Central memory CD8-positive, alpha-beta T cell (primary cell): ENCODE data around the gene CAMTA1.
"Not testable (repeated sequence)": the region's sequence is repeated elsewhere in the genome, so short reads cannot be mapped to it uniquely, and the experiment has no call there.

Experiments
- ATAC-seq: fragments of 150-1000 bp; cut with Tn5 transposase; replicated peaks from 2 replicates; pipeline ENCODE4 v1.10.0; 2022; ENCODE audit warnings: mild to moderate bottlenecking, moderate FRiP score, moderate number of reproducible peaks; ENCODE audit not compliant: poor library complexity, severe bottlenecking; ENCODE audit errors: extremely low read depth
- DNase-seq, 2 donors: peaks; one replicate each; pipeline ENCODE4 v3.0.0; 2021; ENCODE audit warnings: low spot score in 2 of 2
- H3K27ac Mint-ChIP-seq: one replicate; pipeline ENCODE4 v1.8.0; 2022; ENCODE audit warnings: low read depth, mild to moderate bottlenecking, moderate library complexity, mixed read lengths
- H3K27me3 Mint-ChIP-seq: one replicate; pipeline ENCODE4 v1.8.0; 2022; ENCODE audit warnings: mixed read lengths
- H3K36me3 Mint-ChIP-seq: one replicate; pipeline ENCODE4 v1.8.0; 2022; ENCODE audit warnings: mild to moderate bottlenecking, moderate library complexity, mixed read lengths; ENCODE audit not compliant: insufficient read depth
- H3K4me1 Mint-ChIP-seq: one replicate; pipeline ENCODE4 v1.8.0; 2022; ENCODE audit warnings: mixed read lengths
- H3K4me3 Mint-ChIP-seq: one replicate; pipeline ENCODE4 v1.8.0; 2022; ENCODE audit warnings: mild to moderate bottlenecking, moderate library complexity, mixed read lengths
- H3K9me3 Mint-ChIP-seq: one replicate; pipeline ENCODE4 v1.8.0; 2022; ENCODE audit warnings: mixed read lengths

CAMTA1 gene

GRCh38 chr1:7152655-7153054 is 367.4 kb downstream of the CAMTA1 start:
- Mint-ChIP-seq H3K4me3 (no peak overlapping the region), H3K9me3 (no peaks in the 10 kb centered on the region), H3K27me3 (peaks cover 23% of the 10 kb centered on the region), H3K27ac (no peak overlapping the region), H3K4me1 (no peaks in the 10 kb centered on the region), H3K36me3 (no peaks in the 10 kb centered on the region)
- DNase-seq (no peak), ATAC-seq (no peak)

- no peak overlapping the region for H3K27ac Mint-ChIP-seq
- peaks cover 23% of the 10 kb centered on the region for H3K27me3 Mint-ChIP-seq
- no peak overlapping the region for H3K4me3 Mint-ChIP-seq
- no peaks in the 10 kb centered on the region for H3K4me1 Mint-ChIP-seq
- no peaks in the 10 kb centered on the region for H3K36me3 Mint-ChIP-seq
- DNase-seq (no peak), ATAC-seq (no peak)
- no peaks in the 10 kb centered on the region for H3K9me3 Mint-ChIP-seq
Measured at GRCh38 chr1:7153464-7153863, 368.2 kb downstream of the CAMTA1 start.

- Mint-ChIP-seq H3K27ac (no peak overlapping the region), H3K36me3 (peaks cover 1% of the 10 kb centered on the region), H3K9me3 (peaks cover 5% of the 10 kb centered on the region), H3K4me1 (no peaks in the 10 kb centered on the region), H3K4me3 (no peak overlapping the region), H3K27me3 (peaks cover 47% of the 10 kb centered on the region)
- ATAC-seq = no peak
- no peak for DNase-seq
Measured at GRCh38 chr1:7159116-7159781, 374.0 kb downstream of the CAMTA1 start.

GRCh38 chr1:7168554-7168953 is 383.3 kb downstream of the CAMTA1 start:
- peaks cover 51% of the 10 kb centered on the region for H3K27me3 Mint-ChIP-seq
- H3K36me3 Mint-ChIP-seq, H3K4me1 Mint-ChIP-seq, ATAC-seq, H3K27ac Mint-ChIP-seq, DNase-seq, H3K9me3 Mint-ChIP-seq, H3K4me3 Mint-ChIP-seq: not testable (repeated sequence)

- Mint-ChIP-seq H3K36me3 (no peaks in the 10 kb centered on the region), H3K27me3 (peaks cover 52% of the 10 kb centered on the region), H3K4me1 (no peaks in the 10 kb centered on the region), H3K4me3 (no peak overlapping the region), H3K9me3 (no peaks in the 10 kb centered on the region), H3K27ac (no peak overlapping the region)
- no peak for DNase-seq
- no peak for ATAC-seq
Measured at GRCh38 chr1:7171168-7171567, 385.9 kb downstream of the CAMTA1 start.

GRCh38 chr1:7171574-7171973 is 386.3 kb downstream of the CAMTA1 start:
- H3K9me3 Mint-ChIP-seq = no peaks in the 10 kb centered on the region

GRCh38 chr1:7172804-7173203 is 387.6 kb downstream of the CAMTA1 start:
- H3K36me3 Mint-ChIP-seq = no peaks in the 10 kb centered on the region
- no peak overlapping the region for H3K27ac Mint-ChIP-seq
- H3K4me1 Mint-ChIP-seq = no peaks in the 10 kb centered on the region
- no peak for DNase-seq
- H3K9me3 Mint-ChIP-seq = peaks cover 2% of the 10 kb centered on the region
- H3K27me3 Mint-ChIP-seq = peaks cover 53% of the 10 kb centered on the region
- no peak for ATAC-seq
- H3K4me3 Mint-ChIP-seq = no peak overlapping the region

More at GRCh38 chr1:7171574-7171973, 386.3 kb downstream of the CAMTA1 start:
- Mint-ChIP-seq H3K4me3 (no peak overlapping the region), H3K4me1 (no peaks in the 10 kb centered on the region), H3K27me3 (peaks cover 52% of the 10 kb centered on the region), H3K36me3 (no peaks in the 10 kb centered on the region), H3K27ac (no peak overlapping the region)
- ATAC-seq = no peak
- DNase-seq = no peak

GRCh38 chr1:7174561-7174960 is 389.3 kb downstream of the CAMTA1 start:
- no peak for DNase-seq
- peaks cover 8% of the 10 kb centered on the region for H3K9me3 Mint-ChIP-seq
- ATAC-seq = no peak
- H3K36me3 Mint-ChIP-seq = no peaks in the 10 kb centered on the region
- H3K27me3 Mint-ChIP-seq = peaks cover 67% of the 10 kb centered on the region
- no peaks in the 10 kb centered on the region for H3K4me1 Mint-ChIP-seq
- no peak overlapping the region for H3K4me3 Mint-ChIP-seq
- no peak overlapping the region for H3K27ac Mint-ChIP-seq

GRCh38 chr1:7174980-7175906 is 390.0 kb downstream of the CAMTA1 start:
- no peak for DNase-seq
- Mint-ChIP-seq H3K4me3 (no peak overlapping the region), H3K9me3 (peaks cover 8% of the 10 kb centered on the region), H3K36me3 (no peaks in the 10 kb centered on the region), H3K27me3 (peaks cover 62% of the 10 kb centered on the region), H3K27ac (no peak overlapping the region), H3K4me1 (no peaks in the 10 kb centered on the region)
- no peak for ATAC-seq

- DNase-seq (no peak), ATAC-seq (no peak)
- no peak overlapping the region for H3K4me3 Mint-ChIP-seq
- H3K36me3 Mint-ChIP-seq = no peaks in the 10 kb centered on the region
- peaks cover 45% of the 10 kb centered on the region for H3K27me3 Mint-ChIP-seq
- no peaks in the 10 kb centered on the region for H3K4me1 Mint-ChIP-seq
- H3K9me3 Mint-ChIP-seq = peaks cover 8% of the 10 kb centered on the region
- no peak overlapping the region for H3K27ac Mint-ChIP-seq
Measured at GRCh38 chr1:7177021-7177420, 391.8 kb downstream of the CAMTA1 start.

- ATAC-seq = no peak
- Mint-ChIP-seq H3K36me3 (no peaks in the 10 kb centered on the region), H3K4me3 (no peak overlapping the region)
Measured at GRCh38 chr1:7177438-7178146, 392.3 kb downstream of the CAMTA1 start.

GRCh38 chr1:7178336-7178735 is 393.1 kb downstream of the CAMTA1 start:
- no peak for ATAC-seq

More at GRCh38 chr1:7177438-7178146, 392.3 kb downstream of the CAMTA1 start:
- no peak for DNase-seq
- H3K27me3 Mint-ChIP-seq = peaks cover 44% of the 10 kb centered on the region
- H3K9me3 Mint-ChIP-seq = peaks cover 9% of the 10 kb centered on the region
- H3K4me1 Mint-ChIP-seq = no peaks in the 10 kb centered on the region
- H3K27ac Mint-ChIP-seq = no peak overlapping the region

More at GRCh38 chr1:7178336-7178735, 393.1 kb downstream of the CAMTA1 start:
- no peaks in the 10 kb centered on the region for H3K36me3 Mint-ChIP-seq
- peaks cover 15% of the 10 kb centered on the region for H3K9me3 Mint-ChIP-seq
- peaks cover 48% of the 10 kb centered on the region for H3K27me3 Mint-ChIP-seq
- no peak overlapping the region for H3K4me3 Mint-ChIP-seq
- no peak overlapping the region for H3K27ac Mint-ChIP-seq
- DNase-seq = no peak
- H3K4me1 Mint-ChIP-seq = no peaks in the 10 kb centered on the region
